RWPE1 (cell line): Measurements from ENCODE around the gene LMTK2.

ENCODE experiments used
- CTCF ChIA-PET: fragments of 350-600 bp; sonication (Branson Sonifier 250); formaldehyde crosslinking; extraction: SDS; loops from one replicate; lab custom pipeline; 2021; lab: Yijun Ruan, JAX
- POLR2A ChIA-PET: fragments of 400-600 bp; formaldehyde crosslinking; extraction: SDS; loops from one replicate; lab custom pipeline; 2020; ENCODE audit warnings: antibody characterized with exemption; ENCODE audit not compliant: low non-redundant PET; lab: Yijun Ruan, JAX
- DNase-seq: peaks from one replicate; pipeline ENCODE4 v3.0.0; 2012; ENCODE audit warnings: low spot score
- H3K27ac ChIP-seq: fragments of 450-650 bp; 2 replicates; pipeline ENCODE4 v1.5.1; 2017
- TF ChIP-seq, protein P1 (sequence below): fragments of 450-650 bp; conservative IDR thresholded peaks from 2 replicates; pipeline ENCODE4 v1.5.1; 2017; ENCODE audit warnings: low read depth, mild to moderate bottlenecking

LMTK2 gene

DNA sequence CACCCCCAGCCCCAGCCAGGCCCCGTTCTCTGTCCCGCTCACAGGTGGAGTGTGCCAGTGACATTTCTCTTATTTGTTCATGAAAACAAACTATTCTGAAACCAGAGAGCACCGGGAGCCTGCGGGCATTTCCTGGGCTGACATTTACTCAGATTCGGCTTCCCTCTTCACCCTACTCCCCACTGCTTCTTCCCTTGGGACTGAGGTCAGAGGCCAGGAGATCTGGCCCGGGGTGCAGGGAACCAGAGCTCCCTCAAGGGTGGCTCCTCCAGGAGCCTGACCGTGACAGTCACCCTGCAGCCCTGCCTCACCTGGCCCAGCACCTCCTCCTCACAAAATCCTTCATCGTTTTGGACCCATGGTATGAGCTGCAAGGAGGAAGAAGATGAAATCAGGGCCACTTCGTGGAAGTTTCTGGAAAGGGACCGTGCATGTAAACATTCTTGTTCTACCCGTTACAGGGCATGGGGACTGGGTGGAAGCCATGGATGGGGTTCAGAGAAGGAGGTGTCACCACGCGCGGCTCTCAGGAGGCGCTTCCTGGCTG lies 116.8 kb downstream of the LMTK2 start:
- POLR2A ChIA-PET, result no interaction called here
- no peak overlapping the region for H3K27ac ChIP-seq
- CTCF ChIA-PET, result no interaction called here
- DNase-seq, result no peak
- TF ChIP-seq, protein P1, sequence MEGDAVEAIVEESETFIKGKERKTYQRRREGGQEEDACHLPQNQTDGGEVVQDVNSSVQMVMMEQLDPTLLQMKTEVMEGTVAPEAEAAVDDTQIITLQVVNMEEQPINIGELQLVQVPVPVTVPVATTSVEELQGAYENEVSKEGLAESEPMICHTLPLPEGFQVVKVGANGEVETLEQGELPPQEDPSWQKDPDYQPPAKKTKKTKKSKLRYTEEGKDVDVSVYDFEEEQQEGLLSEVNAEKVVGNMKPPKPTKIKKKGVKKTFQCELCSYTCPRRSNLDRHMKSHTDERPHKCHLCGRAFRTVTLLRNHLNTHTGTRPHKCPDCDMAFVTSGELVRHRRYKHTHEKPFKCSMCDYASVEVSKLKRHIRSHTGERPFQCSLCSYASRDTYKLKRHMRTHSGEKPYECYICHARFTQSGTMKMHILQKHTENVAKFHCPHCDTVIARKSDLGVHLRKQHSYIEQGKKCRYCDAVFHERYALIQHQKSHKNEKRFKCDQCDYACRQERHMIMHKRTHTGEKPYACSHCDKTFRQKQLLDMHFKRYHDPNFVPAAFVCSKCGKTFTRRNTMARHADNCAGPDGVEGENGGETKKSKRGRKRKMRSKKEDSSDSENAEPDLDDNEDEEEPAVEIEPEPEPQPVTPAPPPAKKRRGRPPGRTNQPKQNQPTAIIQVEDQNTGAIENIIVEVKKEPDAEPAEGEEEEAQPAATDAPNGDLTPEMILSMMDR, result no peak

DNA sequence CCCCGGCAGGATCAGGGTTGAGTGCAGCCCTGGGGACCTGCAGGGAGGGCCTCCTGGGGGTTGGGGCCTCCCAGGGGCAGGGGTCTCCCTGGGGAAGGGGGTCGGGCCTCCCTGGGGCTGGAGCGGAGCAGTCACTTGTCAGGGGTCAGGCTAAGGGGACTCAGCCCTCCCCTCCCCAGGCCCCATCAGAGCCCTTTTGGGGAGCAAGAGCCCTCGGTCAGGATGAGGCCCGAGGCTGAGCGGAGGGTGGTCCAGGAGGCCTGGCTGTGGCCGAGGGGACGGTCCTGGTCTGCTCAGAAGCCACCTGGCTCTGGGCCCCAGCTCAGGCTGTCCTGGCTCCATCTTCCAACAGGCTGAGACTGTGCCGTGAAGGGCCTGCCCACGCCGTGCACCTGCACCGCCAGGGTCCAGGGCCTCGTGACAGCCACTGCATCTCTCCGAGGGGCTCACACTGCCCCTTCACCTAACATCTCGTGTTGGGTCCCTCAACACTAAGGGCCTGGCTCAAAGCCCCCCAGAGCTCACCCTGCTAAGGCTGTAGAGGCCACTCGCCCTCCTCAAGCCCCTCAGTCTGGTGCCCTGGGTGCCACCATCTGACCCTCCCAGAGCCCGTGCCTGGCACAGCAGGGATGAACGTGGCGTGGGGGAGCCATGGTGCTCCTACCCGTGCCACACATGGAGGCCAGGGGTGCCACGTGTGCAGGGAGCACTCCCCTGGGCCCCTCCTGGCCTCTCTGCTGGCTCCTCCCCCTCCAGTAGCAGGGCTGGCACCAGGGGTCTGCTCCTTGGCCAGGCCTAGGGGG lies 117.4 kb downstream of the LMTK2 start:
- POLR2A ChIA-PET, result no interaction called here
- TF ChIP-seq, protein P1, result no peak
- no peak overlapping the region for H3K27ac ChIP-seq
- DNase-seq, result no peak
- CTCF ChIA-PET, result no interaction called here

DNA sequence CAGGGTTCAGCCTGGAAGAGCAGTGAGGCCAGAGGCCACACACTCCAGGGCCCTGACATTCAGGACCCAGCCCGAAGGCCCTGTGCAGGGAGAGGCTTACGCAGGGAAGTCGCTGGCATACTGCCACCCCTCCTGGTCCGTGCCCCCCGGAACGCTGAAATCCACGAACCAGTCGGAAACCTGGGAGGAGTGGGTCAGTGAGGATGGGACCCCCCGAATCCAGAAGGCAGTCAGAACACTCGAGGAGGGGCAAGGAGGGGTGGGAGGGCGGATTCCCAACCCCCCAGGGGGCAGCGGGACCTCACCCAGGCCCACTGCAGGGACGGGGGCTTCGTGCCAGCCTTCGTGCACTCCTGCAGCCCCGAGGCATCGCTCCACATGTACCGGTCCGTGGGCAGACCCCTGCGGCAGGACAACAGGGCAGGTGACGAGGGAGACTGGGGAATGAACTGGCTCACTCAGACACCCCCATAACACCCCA lies 118.1 kb downstream of the LMTK2 start:
- POLR2A ChIA-PET, result no interaction called here
- CTCF ChIA-PET, result no interaction called here

DNA sequence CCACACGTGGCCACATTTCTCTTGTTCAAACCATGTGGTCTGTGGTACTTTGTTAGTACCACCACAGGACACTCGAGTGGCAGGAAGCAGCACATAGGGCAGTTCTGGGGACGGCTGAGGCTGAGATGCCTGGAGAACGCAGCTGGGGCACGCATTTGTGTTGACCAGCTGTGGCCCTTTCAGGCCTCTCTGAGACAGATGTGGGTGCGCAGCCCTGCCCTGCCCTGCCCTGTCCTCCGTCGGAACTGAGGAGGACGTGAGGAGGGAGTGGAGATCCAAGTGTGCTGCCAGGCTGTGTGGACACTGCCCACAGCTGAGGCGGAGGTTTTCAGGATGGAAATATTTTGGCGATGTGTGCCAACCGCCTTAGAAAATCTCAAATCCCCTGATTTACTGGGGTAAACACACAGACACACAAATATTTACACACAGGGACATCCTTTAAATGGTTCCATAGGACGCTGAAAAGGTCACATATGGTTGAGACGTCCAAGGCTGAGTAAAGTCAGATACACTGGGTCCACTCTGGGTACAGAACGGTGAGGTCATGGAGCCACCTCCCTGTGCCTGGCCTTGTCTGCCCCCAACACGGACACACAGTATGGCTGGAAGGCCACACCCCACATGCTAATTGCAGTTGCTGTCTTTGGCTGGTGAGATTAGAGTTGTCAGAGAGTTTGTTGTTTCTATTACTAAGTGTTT lies 119.4 kb downstream of the LMTK2 start:
- POLR2A ChIA-PET, result no interaction called here

More for the DNA sequence above, 118.1 kb downstream of the LMTK2 start:
- TF ChIP-seq, protein P1, result no peak
- no peak overlapping the region for H3K27ac ChIP-seq
- DNase-seq, result no peak

DNA sequence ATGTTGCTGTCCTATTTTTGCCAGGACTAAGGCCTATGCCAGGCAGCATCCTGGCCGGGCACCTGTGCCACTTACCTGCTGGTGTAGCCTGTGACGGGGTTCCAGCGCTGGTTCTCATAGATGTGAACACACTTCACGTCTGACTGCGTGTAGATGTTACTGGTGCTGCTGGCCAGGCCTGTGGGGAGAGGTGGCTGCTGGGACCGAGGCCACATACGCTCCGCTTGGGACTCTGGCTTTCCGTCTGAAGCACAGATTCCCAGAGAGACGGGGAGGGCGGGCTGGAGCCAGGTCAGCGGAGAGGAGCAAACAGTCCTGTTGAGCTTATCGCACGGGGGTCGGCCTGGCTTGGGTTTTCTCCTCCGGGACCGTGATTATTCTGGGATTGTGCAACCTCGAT lies 121.3 kb downstream of the LMTK2 start:
- CTCF ChIA-PET, result interaction anchor here (1.0 kb wide), 1 partner anchor 20 kb away, joined by 3 read pairs; no protein-coding TSS in a partner anchor

More for the DNA sequence above, 119.4 kb downstream of the LMTK2 start:
- TF ChIP-seq, protein P1, result no peak
- DNase-seq, result no peak
- CTCF ChIA-PET, result no interaction called here
- 0 out of 2 replicates have a peak overlapping the region, but pooled peaks have one; percentile 0 for H3K27ac ChIP-seq

DNA sequence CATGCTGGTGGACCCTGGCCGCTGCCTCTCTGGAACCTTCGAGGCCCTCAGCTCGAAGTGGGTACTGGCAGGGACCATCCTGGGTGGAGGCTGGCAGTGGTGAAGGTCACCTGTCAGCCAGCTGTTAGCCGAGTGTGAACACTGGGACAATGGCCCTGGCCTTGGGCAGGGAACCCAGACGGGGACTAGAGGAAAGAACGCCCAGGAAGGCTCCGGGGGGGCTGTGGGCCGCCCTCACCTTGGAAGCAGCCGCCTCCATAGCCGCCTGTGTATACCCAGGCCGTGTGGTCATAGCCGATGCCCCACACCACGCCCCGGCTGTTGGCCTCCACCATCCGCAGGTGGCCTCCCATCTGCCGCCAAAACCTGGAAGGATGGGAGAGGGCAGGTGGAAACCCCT lies 122.1 kb downstream of the LMTK2 start:
- no peak overlapping the region for H3K27ac ChIP-seq
- TF ChIP-seq, protein P1, result no peak
- no peak for DNase-seq
- POLR2A ChIA-PET, result no interaction called here
- CTCF ChIA-PET, result no interaction called here

More for the DNA sequence above, 121.3 kb downstream of the LMTK2 start:
- TF ChIP-seq, protein P1, result no peak
- POLR2A ChIA-PET, result no interaction called here
- no peak for DNase-seq
- no peak overlapping the region for H3K27ac ChIP-seq
